HG02840 (cell line): Measurements from ENCODE around the gene SBK2.

Experiments used
- ATAC-seq: cut with Tn5 transposase; IDR thresholded peaks from one replicate; pipeline ENCODE4 v1.9.1; 2021; ENCODE audit warnings: mild to moderate bottlenecking, moderate library complexity, moderate number of reproducible peaks; ENCODE audit not compliant: unreplicated experiment, low FRiP score

SBK2 gene

GRCh38 chr19:55559684-55560083 is 22.8 kb upstream of the SBK2 start:
- ATAC-seq: no peak

- ATAC-seq: no peak
Measured at GRCh38 chr19:55554741-55555152, 17.8 kb upstream of the SBK2 start.

GRCh38 chr19:55554302-55554701 is 17.4 kb upstream of the SBK2 start:
- ATAC-seq: no peak

GRCh38 chr19:55553217-55554182 is 16.6 kb upstream of the SBK2 start:
- no peak for ATAC-seq

GRCh38 chr19:55552620-55553019 is 15.7 kb upstream of the SBK2 start:
- ATAC-seq: no peak

GRCh38 chr19:55552206-55552605 is 15.3 kb upstream of the SBK2 start:
- ATAC-seq: no peak

- no peak for ATAC-seq
Measured at GRCh38 chr19:55550321-55550650, 13.4 kb upstream of the SBK2 start.

- ATAC-seq: no peak
Measured at GRCh38 chr19:55549500-55550320, 12.8 kb upstream of the SBK2 start.

GRCh38 chr19:55546822-55547614 is 10.1 kb upstream of the SBK2 start:
- no peak for ATAC-seq

- no peak for ATAC-seq
Measured at GRCh38 chr19:55546011-55546410, 9.1 kb upstream of the SBK2 start.

- no peak for ATAC-seq
Measured at GRCh38 chr19:55545443-55545842, 8.5 kb upstream of the SBK2 start, which contains the start of gene SBK3. SBK3 (minus strand) TSS chr19:55545543; CDS start chr19:55545543, 0 bp downstream.

- no peak for ATAC-seq
Measured at GRCh38 chr19:55544776-55545439, 8.0 kb upstream of the SBK2 start.

- no peak for ATAC-seq
Measured at GRCh38 chr19:55544014-55544413, 7.1 kb upstream of the SBK2 start.

- no peak for ATAC-seq
Measured at GRCh38 chr19:55543567-55543966, 6.6 kb upstream of the SBK2 start.

GRCh38 chr19:55542292-55542855 is 5.4 kb upstream of the SBK2 start:
- no peak for ATAC-seq

GRCh38 chr19:55541091-55541490 is 4.2 kb upstream of the SBK2 start:
- no peak for ATAC-seq

GRCh38 chr19:55540619-55541018 is 3.7 kb upstream of the SBK2 start:
- ATAC-seq: no peak

- no peak for ATAC-seq
Measured at GRCh38 chr19:55539090-55539984, 2.4 kb upstream of the SBK2 start.

- ATAC-seq: no peak
Measured at GRCh38 chr19:55538132-55538531, 1.2 kb upstream of the SBK2 start.
